COLO668 (cell line): ENCODE data around the gene NFKBIE.

Source experiments
- DNase-seq: peaks from one replicate; lab custom pipeline; 2025; ENCODE audit not compliant: unreplicated experiment; lab: John Stamatoyannopoulos, UW

The NFKBIE gene

DNA sequence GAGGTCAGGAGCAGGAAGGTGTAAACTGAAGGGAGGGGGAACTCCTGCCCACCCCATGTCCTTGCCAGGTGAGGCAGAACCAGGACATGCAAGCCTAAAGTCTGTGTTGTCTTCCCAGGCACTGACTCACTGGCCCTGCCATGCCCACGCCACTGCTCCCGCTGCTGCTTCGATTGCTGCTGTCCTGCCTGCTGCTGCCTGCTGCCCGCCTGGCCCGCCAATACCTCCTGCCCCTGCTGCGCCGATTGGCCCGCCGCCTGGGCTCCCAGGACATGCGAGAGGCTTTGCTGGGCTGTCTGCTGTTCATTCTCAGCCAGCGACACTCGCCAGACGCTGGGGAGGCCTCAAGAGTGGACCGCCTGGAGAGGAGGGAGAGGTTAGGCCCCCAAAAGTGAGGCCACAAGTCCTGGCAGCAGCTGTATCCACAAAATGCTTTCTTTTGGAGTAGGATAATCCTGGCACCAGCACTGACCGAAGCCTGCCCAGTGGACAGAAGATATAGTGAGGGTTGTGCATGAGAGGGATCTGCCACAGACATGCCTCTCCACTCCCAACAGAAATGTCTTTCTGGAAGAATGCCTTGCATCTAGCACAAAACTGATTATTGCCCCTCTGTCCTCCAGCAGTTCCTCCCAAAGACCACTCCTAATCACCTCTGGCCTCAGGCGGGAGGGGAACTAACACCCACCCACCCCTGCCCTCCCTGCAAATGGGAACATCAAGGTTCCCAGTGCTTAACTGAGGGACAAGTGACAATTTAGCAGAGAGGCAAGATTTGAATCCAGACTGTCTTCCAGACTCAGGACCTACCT is 47.8 kb downstream of the NFKBIE start:
- no peak for DNase-seq

DNA sequence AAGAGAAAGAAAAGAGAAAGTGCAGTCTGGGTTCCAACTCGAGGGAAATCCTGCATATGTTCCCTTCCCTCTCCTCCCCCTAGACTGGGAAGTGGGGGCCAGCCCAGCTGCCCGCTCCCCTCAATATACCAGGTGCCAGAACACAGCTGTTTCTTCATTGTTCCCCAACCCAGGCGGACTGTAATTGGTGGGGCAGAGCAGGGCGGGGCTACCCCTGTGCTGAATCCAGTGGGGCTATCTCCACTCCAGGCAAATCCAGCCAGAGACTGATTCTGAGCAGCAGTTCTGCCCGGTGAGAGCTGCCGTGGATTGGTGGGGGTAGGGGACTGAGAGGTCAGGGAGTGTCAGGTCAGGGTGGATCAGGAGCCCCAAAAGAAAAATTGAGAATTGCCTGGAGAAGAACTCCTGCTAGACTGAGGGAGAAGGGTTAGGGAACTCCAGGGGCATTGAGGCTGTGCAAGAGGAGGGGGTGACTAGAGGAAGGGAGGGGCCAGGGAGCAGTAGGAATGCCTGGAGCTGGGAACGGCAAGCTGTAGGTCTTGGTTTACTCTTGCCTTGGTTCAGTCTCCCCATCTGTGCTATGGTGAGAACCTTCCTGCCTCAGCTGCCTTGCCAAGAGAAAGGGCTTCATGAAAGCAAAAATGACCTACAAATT is 48.5 kb downstream of the NFKBIE start, which contains the start of gene MYMX:
MYMX (plus strand) TSS at position 250 of the 655 bp plus-strand sequence. CDS start 546 bp downstream, outside the sequence.
- DNase-seq = peak; percentile 3

- no peak for DNase-seq
These were observed 51.0 kb downstream of the NFKBIE start for GRCh38 chr6:44214307-44214706.

DNA sequence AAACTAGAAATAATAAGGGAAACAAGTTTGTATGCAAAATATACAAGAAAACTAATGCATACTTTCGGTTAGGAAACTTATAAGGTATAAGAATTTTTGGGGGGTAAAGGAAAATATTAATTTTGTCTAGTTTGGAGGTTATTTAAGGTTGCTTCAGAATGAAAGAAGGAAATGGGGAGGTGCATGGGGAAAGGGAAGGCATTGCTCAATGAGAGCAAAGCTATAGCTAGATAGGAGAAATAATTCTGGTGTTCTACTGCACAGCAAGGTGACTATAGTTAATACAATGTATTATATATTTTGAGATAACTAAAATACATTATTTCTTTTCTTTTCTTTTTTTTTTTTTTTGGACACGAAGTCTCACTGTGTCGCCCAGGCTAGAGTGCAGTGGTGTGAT is 54.1 kb downstream of the NFKBIE start:
- no peak for DNase-seq
